HG03565 (cell line): ENCODE data around the gene BRK1.
"Not testable (repeated sequence)": the region's sequence is repeated elsewhere in the genome, so short reads cannot be mapped to it uniquely, and the experiment has no call there.

Experiments
- ATAC-seq: cut with Tn5 transposase; IDR thresholded peaks from one replicate; pipeline ENCODE4 v1.9.1; 2021; ENCODE audit warnings: mild to moderate bottlenecking, moderate library complexity; ENCODE audit not compliant: unreplicated experiment

Gene BRK1

DNA sequence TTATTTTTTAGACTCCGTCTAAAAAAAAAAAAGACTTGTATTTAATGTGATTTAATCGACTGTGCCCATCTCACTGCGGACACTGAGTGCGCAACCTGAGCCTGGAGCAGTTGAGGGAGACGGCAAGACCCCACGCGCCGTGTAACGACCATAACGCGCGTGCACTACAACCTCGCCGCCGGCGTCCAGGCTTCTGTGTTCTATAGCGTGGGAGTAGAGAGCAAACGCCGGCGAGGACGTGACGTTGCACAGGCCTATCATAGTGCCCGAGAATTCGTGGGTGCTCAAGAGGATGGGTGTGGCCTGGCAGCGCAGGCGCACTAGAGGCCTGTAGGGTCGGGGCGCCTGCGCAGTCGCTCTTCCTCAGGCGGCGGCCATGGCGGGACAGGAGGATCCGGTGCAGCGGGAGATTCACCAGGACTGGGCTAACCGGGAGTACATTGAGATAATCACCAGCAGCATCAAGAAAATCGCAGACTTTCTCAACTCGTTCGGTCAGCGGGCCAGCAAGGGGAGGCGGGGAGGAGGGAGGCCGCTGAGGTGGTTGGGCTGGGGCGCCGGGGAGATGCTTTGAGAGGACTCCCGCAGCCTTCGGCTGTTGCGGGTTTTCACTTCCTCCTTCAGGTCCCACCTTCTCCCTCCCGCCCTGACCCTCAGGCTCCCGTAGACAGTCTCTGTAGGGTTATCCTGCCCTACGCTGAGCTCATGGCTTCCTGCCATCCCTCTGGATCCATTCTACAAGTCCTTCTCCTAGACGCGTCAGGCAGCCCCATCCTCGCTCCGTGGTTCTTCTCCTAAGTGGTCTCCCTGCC is at the start of gene BRK1:
Gene BRK1, plus strand, starts transcription at position 350 of the 812 bp plus-strand sequence. Its CDS starts 27 bp downstream, at position 377.
- peak; percentile 96 for ATAC-seq

DNA sequence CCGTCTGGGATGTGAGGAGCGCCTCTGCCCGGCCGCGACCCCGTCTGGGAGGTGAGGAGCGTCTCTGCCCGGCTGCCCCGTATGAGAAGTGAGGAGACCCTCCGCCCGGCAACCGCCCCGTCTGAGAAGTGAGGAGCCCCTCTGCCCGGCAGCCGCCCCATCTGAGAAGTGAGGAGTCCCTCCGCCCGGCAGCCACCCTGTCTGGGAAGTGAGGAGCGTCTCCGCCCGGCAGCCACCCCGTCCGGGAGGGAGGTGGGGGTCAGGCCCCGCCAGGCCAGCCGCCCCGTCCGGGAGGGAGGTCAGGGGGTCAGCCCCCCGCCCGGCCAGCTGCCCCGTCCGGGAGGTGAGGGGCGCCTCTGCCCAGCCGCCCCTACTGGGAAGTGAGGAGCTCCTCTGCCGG is 45.4 kb upstream of the BRK1 start:
- not testable (repeated sequence) for ATAC-seq

DNA sequence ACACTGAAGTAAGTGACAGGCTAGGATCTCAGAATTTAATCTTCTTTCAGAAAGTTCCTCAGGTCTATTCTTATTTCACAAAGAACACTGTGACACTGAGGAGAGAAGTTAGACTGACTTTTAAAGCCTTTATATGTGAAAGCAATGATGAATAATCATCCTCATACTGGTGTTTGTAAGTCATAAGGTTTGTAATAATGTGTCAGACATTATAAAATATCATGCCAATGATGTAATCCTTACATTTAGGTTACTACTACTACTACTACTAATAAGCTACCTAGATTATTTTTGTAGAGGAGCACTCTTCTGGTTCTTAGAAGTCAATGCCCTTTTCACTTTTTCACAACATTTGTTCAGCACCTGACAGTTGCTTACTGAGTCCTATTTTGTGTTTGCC is 40.8 kb upstream of the BRK1 start:
- no peak for ATAC-seq

DNA sequence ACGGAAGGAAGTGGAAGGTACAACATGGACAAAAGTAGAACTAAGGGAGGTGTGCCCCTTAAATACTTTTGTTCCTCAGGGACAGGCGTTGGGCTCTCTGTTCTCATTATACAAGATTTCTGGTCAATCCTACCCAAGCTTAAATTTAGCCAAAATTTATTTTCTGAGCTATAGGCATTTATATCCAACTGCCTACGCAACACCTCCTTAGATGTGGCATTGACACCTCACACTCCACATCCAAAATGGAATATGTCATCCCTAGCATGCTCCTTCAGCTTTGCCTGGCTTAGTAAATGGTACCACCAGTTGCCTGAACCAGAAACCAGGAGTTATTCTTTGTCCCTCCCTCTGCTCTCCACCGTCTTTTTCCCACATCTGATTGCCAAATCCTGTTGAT is 33.6 kb upstream of the BRK1 start:
- no peak for ATAC-seq

DNA sequence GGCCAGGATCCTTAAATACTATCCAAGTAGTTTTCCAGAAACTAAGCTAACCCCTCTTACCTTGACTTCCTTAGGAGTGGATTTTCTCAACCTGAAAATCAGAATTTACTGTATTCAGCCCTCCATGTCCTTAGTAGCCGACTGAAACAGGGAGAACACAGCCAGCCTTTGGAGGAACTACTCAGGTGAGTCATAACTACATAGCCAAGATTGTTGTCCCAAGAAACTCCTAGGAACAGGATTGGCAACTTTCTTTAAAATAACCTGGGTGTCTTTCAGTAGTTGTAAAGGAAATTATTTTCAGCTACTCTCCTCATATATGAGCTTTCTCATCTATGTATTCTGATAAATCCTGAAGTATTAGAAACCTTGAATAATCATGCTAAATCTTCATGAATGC is 29.7 kb upstream of the BRK1 start:
- ATAC-seq: no peak

DNA sequence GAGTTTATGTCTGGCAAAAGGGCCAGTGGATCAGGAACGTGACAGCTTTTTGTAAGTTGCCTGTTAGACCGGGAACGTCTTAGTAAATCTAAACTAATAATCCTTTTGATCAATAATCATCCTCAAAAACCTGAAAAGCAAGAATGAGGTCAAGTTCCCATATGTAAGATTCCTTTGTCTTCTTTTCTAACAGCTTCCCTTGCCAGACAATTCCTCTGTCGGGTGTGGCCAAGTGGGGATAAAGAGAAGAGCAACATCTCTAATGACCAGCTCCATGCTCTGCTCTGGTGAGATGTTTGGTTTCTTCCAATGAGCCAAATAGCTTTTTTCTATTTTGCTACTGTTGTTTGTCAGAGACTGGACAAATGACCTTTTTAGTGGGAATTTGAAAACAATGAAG is 27.2 kb upstream of the BRK1 start:
- ATAC-seq: no peak

DNA sequence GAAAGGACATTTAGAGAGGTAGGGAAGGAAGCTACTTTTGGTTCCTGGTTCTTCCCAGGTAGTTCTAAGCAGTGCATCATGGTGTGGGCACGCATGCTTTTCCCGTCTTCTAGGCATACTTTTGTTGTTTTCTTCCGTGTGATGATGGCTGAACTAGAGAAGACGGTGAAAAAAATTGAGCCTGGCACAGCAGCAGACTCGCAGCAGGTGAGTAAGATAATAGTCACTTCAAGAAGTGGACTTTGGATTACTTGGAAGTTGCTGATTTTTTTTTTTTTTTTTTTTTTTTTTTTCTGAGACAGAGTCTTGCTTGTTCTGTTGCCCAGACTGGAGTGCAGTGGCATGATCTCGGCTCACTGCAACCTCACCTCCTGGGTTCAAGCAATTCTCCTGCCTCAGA is 25.3 kb upstream of the BRK1 start:
- no peak for ATAC-seq

DNA sequence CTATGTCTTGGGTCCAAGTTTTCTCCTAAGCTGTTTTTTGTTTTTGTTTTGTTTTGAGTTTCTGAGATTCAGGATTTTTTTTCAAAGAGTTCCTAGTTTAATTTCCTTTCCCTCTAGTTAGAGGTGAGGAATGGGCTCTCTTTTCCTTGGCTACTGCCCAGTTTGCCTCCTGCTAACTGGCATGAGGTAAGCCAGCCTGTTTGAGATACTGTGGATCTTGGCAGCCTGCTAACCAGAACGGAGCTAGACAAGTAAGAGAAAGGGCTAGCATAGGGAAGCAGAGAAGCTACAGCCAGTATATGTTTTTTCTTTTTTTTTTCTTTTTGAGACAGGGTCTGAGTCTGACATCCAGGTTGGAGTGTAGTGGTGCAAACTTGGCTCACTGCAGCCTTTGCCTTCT is 24.7 kb upstream of the BRK1 start:
- ATAC-seq: not testable (repeated sequence)

DNA sequence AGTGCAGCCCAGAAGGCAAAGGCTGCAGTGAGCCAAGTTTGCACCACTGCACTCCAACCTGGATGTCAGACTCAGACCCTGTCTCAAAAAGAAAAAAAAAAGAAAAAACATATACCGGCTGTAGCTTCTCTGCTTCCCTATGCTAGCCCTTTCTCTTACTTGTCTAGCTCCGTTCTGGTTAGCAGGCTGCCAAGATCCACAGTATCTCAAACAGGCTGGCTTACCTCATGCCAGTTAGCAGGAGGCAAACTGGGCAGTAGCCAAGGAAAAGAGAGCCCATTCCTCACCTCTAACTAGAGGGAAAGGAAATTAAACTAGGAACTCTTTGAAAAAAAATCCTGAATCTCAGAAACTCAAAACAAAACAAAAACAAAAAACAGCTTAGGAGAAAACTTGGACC is 24.1 kb upstream of the BRK1 start:
- not testable (repeated sequence) for ATAC-seq

DNA sequence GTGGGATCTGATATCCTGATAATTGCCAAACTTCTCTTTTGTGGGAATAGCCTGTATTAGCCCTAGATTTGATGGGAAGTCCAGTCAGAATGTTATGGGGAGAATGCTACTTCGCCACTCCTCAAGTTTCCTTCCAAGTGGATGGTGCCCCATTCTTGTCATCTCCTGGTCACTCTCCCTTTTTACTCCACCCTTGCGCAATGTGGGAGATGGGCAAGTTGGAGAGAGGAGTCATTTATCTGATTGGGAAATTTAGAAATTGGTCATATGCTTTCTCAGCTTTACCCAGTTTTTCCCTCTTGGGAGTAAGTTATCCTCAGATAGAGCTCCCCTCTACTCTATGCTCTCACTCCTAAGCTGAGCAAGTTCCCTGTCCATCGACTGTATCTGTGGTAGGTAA is 21.8 kb upstream of the BRK1 start:
- ATAC-seq: no peak

DNA sequence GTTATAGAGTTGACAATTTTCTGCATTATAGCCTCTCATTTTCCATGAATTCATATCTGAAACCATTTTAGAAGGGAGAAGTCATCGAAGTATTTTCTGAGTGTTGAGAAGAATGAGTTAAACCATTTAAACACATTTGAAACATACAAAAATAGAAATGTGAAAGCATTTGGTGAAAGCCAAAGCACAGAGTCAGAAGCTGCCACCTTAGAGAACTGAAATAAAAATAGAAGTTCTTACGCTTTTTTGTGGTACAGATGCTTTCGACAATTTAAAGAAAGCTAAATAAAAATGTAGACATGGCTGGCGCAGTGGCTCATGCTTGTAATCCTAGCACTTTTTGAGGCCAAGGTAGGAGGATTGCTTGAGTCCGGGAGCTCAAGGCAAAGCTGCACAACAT is 16.4 kb upstream of the BRK1 start:
- ATAC-seq: no peak

DNA sequence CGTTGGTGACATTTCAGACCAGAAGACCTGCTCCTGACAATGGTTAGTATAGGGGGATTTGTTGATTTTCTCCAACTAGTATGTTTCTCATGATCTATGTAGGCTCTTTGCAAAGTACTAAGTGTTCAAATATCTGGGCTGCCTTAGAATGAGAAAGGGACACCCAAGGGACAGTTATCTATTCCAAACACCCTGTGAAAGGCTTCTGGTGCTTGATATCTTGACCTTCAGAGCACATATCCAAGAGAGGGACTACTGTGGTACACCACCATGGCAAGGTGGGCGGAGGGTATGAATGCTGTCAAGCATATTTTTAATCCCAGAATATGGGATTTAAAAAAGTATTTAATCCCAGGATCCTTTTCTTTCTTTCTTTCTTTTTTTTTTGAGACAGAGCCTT is 8.6 kb upstream of the BRK1 start:
- no peak for ATAC-seq

DNA sequence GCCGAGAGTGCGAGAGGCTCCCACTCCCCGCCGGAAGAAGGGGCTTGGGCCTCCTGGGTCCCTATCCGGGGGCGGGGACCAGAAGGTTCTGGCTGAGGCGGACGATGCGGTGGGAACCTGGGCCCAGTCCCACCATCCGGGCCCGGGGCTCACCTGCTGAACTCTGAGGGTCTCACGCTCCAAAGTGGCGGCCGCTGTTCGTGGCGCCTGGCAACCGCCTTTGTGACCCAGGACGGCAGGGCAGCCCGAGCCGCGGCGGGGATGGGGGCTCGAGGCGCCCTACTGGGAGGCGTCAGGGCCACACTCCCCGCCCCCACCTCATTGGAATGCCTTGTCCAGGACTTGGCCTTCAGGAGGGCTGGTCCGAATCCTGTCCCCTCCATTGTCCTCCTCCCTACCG is 7.4 kb upstream of the BRK1 start, which contains the start of gene FANCD2OS:
Gene FANCD2OS, minus strand, starts transcription at position 165 of the 400 bp plus-strand sequence. CDS start 3,481 bp downstream, outside the sequence.
- ATAC-seq: no peak

DNA sequence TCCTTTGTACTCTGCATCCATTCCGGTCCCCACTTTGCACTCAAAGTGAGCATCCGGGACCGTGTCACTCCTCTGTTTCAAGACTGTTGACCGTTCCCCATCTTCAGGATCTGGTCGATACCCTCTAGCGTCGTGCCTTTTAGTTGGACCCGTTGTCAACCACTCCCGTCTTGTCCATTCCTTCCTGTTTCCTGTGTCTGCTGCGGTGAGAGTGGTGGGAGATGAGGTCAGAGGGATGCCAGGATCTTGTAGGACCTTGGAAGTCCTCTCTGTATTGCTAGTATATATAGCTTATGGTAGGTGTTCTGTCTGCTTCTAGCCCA is 624 bp downstream of the BRK1 start:
- ATAC-seq: no peak

DNA sequence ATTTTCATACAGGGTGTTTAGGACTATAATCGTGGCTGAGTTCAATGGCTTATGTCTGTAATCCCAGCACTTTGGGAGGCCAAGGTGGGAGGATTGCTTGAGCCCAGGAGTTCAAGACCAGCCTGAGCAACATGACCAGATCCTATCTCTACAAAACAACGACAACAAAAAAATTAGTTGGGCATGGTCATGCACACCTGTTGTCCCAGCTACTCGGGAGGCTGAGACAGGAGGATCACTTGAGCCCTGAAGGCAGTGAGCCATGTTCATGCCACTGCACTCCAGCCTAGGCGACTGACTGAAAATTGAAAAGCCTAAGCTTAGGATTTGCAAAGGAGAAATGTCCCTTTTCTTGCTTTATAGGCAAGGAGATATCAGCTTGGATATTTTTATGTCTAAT is 1.5 kb downstream of the BRK1 start:
- ATAC-seq: no peak

DNA sequence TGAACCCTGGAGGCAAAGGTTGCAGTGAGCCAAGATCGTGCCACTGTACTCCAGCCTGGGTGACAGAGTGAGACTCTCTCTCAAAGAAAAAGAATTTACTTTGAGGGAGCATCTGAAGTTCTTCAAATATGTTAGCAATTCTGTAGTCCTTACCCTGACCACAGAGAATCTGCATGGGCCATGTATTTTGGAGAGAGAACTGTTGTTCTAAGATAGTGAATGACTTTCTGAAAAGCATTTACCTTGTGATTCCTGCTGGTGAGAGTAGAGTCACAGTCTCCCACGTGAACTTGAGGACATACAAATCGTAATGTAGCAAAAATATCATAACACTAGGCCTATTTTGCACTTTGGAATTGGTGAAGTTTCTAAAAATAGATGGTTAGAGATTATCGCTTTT is 3.9 kb downstream of the BRK1 start:
- no peak for ATAC-seq

DNA sequence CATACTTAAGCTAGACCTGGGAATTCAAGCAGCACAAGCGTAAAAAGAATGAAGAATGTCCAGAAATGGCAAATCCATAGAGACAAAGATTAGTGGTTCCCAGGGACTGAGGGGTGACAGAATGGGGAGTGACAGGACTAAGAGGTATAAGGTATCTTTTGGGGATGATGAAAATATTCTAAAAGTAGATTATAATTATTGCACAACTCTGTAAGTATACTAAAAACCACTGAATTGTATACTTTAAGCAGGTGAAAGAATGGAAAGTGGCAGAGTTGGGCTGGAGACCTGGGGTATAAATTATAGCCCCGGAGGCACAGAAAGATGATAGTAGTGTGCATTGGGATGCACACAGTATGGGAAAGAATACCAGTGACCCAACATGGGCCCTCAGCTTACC is 5.6 kb downstream of the BRK1 start:
- no peak for ATAC-seq

DNA sequence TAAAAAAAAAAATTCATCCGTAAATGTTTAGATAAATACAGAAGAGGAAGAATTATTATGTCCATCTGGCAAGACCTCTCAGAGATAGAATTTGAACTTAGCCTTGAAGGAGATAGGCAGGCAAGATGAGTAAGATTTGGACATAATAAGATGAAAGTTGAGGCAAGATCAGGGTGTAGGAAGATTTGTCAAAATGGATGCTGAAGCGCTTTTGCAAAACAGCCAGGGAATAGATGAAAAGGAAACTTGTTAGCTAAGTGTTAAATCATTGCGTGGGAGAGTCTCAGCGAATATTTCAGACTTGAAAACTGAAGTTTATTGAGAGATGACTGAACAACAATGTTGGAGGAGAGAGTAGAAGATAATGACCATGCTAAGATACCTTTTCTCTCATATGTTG is 7.2 kb downstream of the BRK1 start:
- no peak for ATAC-seq

DNA sequence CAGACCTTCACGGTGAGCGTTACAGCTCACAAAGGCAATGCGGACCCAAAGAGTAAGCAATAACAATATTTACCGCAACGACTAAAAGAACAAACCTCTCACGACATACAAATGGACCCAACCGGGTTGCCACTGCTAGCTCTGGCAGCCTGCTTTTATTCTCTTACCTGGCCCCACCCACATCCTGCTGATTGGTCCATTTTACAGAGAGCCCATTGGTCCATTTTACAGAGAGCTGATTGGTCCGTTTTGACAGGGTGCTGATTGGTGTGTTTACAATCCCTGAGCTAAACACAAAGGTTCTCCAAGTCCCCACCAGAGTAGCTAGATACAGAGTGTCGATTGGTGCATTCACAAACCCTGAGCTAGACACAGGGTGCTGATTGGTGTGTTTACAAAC is 20.4 kb downstream of the BRK1 start:
- not testable (repeated sequence) for ATAC-seq

DNA sequence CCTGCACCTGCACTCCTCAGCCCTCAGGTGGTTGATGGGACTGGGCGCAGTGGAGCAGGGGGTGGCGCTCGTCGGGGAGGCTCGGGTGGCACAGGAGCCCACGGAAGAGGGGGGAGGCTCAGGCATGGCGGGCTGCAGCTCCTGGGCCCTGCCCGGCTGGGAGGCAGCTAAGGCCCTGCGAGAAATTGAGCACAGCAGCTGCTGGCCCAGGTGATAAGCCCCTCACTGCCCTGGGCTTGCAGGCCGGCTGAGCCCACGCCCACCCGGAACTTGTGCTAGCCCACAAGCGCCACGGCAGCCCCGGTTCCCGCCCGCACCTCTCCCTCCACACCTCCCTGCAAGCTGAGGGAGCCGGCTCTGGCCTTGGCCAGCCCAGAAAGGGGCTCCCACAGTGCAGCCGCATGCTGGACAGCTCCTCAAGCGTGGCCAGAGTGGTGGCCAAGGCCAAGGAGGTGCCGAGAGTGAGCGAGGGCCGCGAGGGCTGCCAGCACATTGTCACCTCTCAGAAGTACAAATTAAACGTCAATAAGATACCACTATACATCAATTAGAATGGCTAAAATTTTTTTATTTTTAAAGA is 21.0 kb downstream of the BRK1 start:
- ATAC-seq: no peak

DNA sequence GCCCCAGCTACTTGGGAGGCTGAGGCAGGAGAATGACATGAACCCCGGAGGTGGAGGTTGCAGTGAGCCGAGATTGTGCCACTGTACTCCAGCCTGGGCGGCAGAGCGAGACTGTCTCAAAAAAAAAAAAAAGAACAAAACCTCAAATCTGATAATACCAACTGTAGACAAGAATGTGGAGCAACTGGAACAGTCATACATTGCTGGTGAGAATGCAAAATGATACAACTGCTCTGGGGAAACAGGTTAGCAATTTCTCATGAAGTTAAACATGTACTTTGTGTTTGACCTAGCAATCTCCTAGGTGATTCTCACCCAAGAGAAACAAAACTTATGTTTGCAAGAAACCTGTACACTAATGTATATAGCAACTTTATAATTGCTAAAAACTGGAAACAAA is 21.7 kb downstream of the BRK1 start:
- no peak for ATAC-seq

DNA sequence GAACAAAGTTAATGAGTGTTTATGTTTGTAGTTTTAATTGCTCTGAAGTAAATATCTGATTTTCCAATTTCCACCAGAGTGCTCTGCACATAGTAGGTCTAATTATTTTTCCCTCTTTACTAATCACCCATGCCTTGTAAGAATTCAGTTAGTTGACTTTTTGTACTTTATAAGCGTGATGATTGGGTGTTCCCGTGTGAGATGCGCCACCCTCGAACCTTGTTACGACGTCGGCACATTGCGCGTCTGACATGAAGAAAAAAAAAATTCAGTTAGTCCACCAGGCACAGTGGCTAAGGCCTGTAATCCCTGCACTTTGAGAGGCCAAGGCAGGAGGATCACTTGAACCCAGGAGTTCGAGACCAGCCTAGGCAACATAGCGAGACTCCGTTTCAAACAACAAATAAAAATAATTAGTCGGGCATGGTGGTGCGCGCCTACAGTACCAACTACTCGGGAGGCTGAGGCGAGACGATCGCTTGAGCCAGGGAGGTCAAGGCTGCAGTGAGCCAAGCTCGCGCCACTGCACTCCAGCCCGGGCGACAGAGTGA is 25.6 kb downstream of the BRK1 start:
- ATAC-seq: no peak
